Upper lobe of left lung (tissue), 6 donors: ENCODE measurements around the gene OR56A5. TPM values are rescaled to one million over a fixed set of nuclear protein-coding genes. Genes with fewer than 3 reads are reported as not detected.

Experiments
- ATAC-seq, 2 donors: fragments of 200-7000 bp; cut with Tn5 transposase; one replicate each; pipeline ENCODE4 v1.9.1; 2022; ENCODE audit warnings: mild to moderate bottlenecking in 2 of 2, moderate library complexity in 2 of 2; ENCODE audit not compliant: low FRiP score in 2 of 2
- DNase-seq, 2 donors: peaks; one replicate each; pipeline ENCODE4 v3.0.0-alpha.2; 2019 to 2020
- H3K27ac ChIP-seq, 4 donors: fragments of 200-600 bp; sonication (generic); one replicate each; pipeline ENCODE4 v1.5.1; 2016 to 2019
- H3K27me3 ChIP-seq, 4 donors: fragments of 200-600 bp; sonication (generic); one replicate each; pipeline ENCODE4 v1.5.1; 2017 to 2019
- H3K36me3 ChIP-seq, 4 donors: fragments of 200-600 bp; sonication (generic); one replicate each; pipeline ENCODE4 v1.5.1; 2016 to 2019
- H3K4me1 ChIP-seq, 4 donors: fragments of 200-600 bp; sonication (generic); one replicate each; pipeline ENCODE4 v1.5.1; 2018 to 2019
- H3K4me3 ChIP-seq, 4 donors: fragments of 200-600 bp; sonication (generic); one replicate each; pipeline ENCODE4 v1.5.1; 2017 to 2019; ENCODE audit warnings: mild to moderate bottlenecking in 2 of 4, moderate library complexity in 1 of 4
- H3K9me3 ChIP-seq, 4 donors: fragments of 200-600 bp; sonication (generic); one replicate each; pipeline ENCODE4 v1.5.1; 2018 to 2019
- EP300 ChIP-seq, 4 donors: sonication (generic); formaldehyde crosslinking; IDR thresholded peaks; one replicate each; pipeline ENCODE4 v1.5.1; 2017; ENCODE audit warnings: antibody characterized with exemption in 4 of 4, control low read depth in 2 of 4
- POLR2A ChIP-seq, 4 donors: fragments of 450-650 bp; IDR thresholded peaks; one replicate each; pipeline ENCODE4 v1.5.1; 2016 to 2017; ENCODE audit warnings: antibody characterized with exemption in 4 of 4, mild to moderate bottlenecking in 2 of 4
- POLR2AphosphoS5 ChIP-seq, 2 donors: sonication (generic); formaldehyde crosslinking; IDR thresholded peaks; one replicate each; pipeline ENCODE4 v1.5.1; 2017; ENCODE audit warnings: antibody characterized with exemption in 2 of 2
- WGBS, 2 donors: methylation state at CpG; one replicate each; pipeline ENCODE4 v1.1.5; 2017 to 2018; 5-methylcytosine and 5-hydroxymethylcytosine counted together
- total RNA-seq, 6 donors: library from RNA; depleted of rRNA in 4 of 6; stranded (reverse); fragments of >200 nt in 4 of 6; gene quantifications; one replicate each; pipeline versions ENCODE4 v1.1.0 to v1.2.1, GENCODE V29; 2016 to 2021
- TF ChIP-seq, protein P1 (sequence below), 6 experiments: fragments of 450-650 bp in 4 of 6; fragments of 200-600 bp in 2 of 6; sonication (generic) in 2 of 6; IDR thresholded peaks; one replicate each; pipeline ENCODE4 v1.5.1; 2016 to 2019; ENCODE audit warnings: antibody characterized with exemption in 6 of 6
- donor health status: DM: no; HTN: no; CAD: no; lungs with moderate emphysema.
- donor health status: DM: no; HTN: yes; CAD: no; lungs with severe emphysema.

OR56A5 gene, protein sequence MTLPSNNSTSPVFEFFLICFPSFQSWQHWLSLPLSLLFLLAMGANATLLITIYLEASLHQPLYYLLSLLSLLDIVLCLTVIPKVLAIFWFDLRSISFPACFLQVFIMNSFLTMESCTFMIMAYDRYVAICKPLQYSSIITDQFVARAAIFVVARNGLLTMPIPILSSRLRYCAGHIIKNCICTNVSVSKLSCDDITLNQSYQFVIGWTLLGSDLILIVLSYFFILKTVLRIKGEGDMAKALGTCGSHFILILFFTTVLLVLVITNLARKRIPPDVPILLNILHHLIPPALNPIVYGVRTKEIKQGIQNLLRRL
- not detected for total RNA-seq

DNA sequence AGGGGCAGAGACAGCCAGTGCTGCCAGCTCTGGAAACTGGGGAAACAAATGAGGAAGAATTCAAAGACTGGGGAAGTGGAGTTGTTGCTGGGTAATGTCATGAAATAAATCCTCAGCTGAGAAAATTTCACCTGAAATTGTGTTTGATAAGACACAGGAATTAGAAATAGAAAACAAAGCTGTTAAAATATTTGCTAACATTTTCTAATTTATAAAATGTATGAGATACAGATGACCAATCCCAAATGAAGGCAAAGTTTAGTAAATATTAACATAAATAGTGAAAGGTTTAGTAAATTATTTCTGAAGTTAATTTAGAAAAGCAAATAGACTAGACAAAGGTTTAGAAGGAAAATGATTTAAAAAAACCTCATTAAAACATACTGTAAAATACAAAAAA lies at the start of gene OR56A5:
Gene OR56A5 (minus strand): TSS at position 101 of the 400 bp plus-strand sequence. CDS start 0 bp downstream, at position 101.
- H3K4me1 ChIP-seq: no peaks in the 10 kb centered on the region
- H3K36me3 ChIP-seq: no peaks in the 10 kb centered on the region
- no peak within 1 kb of the TSS for H3K27ac ChIP-seq
- H3K4me3 ChIP-seq: no peak within 1 kb of the TSS
- DNase-seq: no peak
- peaks cover 0 to 6% (median 0%) of the 10 kb centered on the region in 4 donors for H3K9me3 ChIP-seq
- ATAC-seq: no peak
- no peaks in the 10 kb centered on the region for H3K27me3 ChIP-seq
- TF ChIP-seq POLR2A (IDR thresholded peaks at IDR 0.05): no peak
- TF ChIP-seq, protein P1, sequence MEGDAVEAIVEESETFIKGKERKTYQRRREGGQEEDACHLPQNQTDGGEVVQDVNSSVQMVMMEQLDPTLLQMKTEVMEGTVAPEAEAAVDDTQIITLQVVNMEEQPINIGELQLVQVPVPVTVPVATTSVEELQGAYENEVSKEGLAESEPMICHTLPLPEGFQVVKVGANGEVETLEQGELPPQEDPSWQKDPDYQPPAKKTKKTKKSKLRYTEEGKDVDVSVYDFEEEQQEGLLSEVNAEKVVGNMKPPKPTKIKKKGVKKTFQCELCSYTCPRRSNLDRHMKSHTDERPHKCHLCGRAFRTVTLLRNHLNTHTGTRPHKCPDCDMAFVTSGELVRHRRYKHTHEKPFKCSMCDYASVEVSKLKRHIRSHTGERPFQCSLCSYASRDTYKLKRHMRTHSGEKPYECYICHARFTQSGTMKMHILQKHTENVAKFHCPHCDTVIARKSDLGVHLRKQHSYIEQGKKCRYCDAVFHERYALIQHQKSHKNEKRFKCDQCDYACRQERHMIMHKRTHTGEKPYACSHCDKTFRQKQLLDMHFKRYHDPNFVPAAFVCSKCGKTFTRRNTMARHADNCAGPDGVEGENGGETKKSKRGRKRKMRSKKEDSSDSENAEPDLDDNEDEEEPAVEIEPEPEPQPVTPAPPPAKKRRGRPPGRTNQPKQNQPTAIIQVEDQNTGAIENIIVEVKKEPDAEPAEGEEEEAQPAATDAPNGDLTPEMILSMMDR (IDR thresholded peaks at IDR 0.05): no peak
- no peak for TF ChIP-seq POLR2AphosphoS5 (IDR thresholded peaks at IDR 0.05)
- TF ChIP-seq EP300 (IDR thresholded peaks at IDR 0.05): no peak

DNA sequence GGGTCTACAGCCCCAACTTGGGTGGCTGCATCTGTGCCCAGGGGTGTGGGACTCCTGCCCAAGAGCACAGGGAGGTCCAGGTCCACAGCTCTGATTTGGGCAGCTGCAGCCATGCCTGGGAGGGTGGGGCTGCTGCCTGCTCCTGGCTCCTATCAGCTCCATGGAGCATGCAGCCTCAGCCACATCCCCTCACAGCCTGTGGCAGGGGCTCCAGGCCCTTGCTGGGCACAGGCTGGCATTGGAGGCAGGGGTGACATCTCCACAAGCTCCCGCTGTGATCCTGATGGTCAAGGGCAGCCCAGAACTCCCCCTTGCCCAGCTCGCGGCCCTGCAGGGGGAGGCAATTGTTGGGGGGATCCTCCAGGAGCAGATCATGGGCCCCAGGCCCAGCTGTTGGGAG lies 44.7 kb upstream of the OR56A5 start:
- no peaks in the 10 kb centered on the region for H3K36me3 ChIP-seq
- WGBS, 2 donors: 100% methylated on average over 3 of the region's 3 CpGs; no CpG with 5 or more reads in 1 of the 2 donors
- H3K4me3 ChIP-seq: no peak overlapping the region
- ATAC-seq: no peak
- peaks cover 0 to 4% (median 0%) of the 10 kb centered on the region in 4 donors for H3K9me3 ChIP-seq
- no peaks in the 10 kb centered on the region for H3K27me3 ChIP-seq
- DNase-seq: peak in 1 of 2 donors; percentile 42
- no peaks in the 10 kb centered on the region for H3K4me1 ChIP-seq
- TF ChIP-seq POLR2AphosphoS5 (IDR thresholded peaks at IDR 0.05): no peak
- no peak for TF ChIP-seq EP300 (IDR thresholded peaks at IDR 0.05)
- no peak for TF ChIP-seq POLR2A (IDR thresholded peaks at IDR 0.05)
- TF ChIP-seq, protein P1 (IDR thresholded peaks at IDR 0.05): no peak
- no peak overlapping the region for H3K27ac ChIP-seq

DNA sequence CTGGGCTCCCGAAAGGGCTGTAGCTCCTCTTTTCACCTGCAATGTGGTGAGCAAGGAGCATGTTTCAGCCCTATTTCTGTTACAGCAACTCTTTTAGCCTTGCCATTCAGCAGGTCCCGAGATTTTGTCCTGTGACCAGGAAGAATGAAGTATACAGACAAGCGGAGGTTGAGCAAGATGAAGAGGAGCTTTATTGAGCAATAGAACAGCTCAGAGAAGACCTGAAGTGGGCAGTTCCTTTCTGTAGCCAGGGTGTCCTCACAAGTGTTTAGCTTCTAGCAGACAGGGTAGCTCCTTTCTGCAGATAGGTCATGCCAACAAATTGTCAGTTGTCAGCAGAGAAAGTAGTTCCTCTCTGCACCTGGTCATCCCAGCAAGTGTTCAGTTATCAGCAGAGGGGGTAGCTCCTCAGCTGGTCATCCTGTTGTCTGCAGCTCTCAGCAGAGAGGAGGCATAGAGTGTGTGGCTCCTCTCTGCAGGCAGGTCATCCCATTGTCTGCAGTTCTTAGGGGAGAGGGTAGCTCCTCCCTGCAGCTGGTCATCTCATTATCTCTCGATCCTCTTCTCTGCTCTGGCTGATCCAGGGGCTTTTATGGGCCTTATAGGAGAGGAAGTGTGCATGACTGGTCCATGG lies 43.9 kb upstream of the OR56A5 start:
- TF ChIP-seq EP300 (IDR thresholded peaks at IDR 0.05) (no peak), POLR2AphosphoS5 (IDR thresholded peaks at IDR 0.05) (no peak)
- no peak for DNase-seq
- peak; percentile 10 to 67 for ATAC-seq
- 70 to 75% methylated on average over 4 of the region's 4 CpGs for WGBS, 2 donors
- Histone ChIP-seq H3K27ac (no peak overlapping the region), H3K4me3 (no peak overlapping the region), H3K36me3 (no peaks in the 10 kb centered on the region), H3K27me3 (no peaks in the 10 kb centered on the region), H3K9me3 (peaks cover 0 to 2% (median 0%) of the 10 kb centered on the region in 4 donors), H3K4me1 (no peaks in the 10 kb centered on the region)

DNA sequence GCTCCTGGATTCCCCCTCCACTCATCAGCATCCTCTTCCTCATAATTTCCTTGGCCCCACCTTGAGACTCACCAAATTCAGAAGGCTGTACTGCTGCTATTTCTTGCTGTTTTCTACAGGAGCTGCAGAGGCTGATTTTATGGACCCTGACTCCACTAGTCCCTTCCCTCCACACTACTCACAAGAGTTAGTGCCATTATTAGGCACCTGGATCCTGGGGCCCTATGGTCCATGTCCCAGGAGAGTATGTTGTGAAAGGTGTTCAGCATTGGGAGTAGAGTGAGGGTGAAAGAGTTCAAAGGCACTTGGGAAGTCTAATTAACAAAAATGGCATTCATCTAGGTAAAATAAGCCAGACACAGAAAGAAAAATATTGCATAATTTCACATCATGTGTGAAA lies 38.6 kb upstream of the OR56A5 start, which contains the start of gene OR56A4:
Gene OR56A4 (minus strand): TSS at position 101 of the 400 bp plus-strand sequence. CDS start 3,954 bp downstream, outside the sequence.
- Histone ChIP-seq H3K27ac (no peak within 1 kb of the TSS), H3K9me3 (no peaks in the 10 kb centered on the region), H3K36me3 (no peaks in the 10 kb centered on the region), H3K4me1 (no peaks in the 10 kb centered on the region), H3K27me3 (no peaks in the 10 kb centered on the region), H3K4me3 (no peak within 1 kb of the TSS)
- ATAC-seq (no peak), DNase-seq (no peak)
- TF ChIP-seq POLR2AphosphoS5 (IDR thresholded peaks at IDR 0.05): no peak

DNA sequence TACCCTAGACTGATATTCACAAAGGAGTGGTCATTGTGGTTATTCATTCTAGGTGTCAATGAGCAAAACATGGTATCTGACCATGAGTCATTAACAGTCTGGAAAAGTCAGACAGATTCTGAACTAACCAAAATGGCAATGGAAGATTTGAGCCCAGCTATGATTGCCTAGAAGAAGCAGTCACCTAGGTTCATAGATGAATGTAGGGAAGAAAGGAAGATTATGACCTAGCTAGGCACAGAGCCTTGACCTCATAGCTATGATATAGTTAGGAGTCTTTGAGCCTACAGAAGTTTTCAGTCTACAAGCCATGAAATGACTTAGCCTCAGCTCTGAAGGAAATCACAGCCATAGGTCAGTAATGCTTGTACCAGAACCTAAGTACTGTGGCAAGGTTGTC lies 38.1 kb upstream of the OR56A5 start:
- H3K4me1 ChIP-seq: no peaks in the 10 kb centered on the region
- no peak for ATAC-seq
- no peaks in the 10 kb centered on the region for H3K36me3 ChIP-seq
- H3K27ac ChIP-seq: no peak overlapping the region
- no peaks in the 10 kb centered on the region for H3K9me3 ChIP-seq
- no peaks in the 10 kb centered on the region for H3K27me3 ChIP-seq
- H3K4me3 ChIP-seq: no peak overlapping the region
- TF ChIP-seq, protein P1 (IDR thresholded peaks at IDR 0.05): no peak
- TF ChIP-seq POLR2AphosphoS5 (IDR thresholded peaks at IDR 0.05) (no peak), POLR2A (IDR thresholded peaks at IDR 0.05) (no peak)
- DNase-seq: no peak
